ENCODE results near the gene FAIM2.

GRCh38 chr12:49952391-49953055, 48.8 kb upstream of the FAIM2 start:
- TF ChIP-seq POLR2A (IDR thresholded peaks at IDR 0.05) (no peak), CTCF (IDR thresholded peaks at IDR 0.05) (no peak)
